Heart left ventricle (tissue), 13 donors: ENCODE results near the gene ARHGEF6.

Experiments used
- CTCF ChIP-seq, 12 donors: fragments of 200-600 bp; sonication (generic) in 4 of 12; IDR thresholded peaks; one replicate each; pipeline versions ENCODE4 v1.5.0 to v1.8.0; 2018 to 2022; ENCODE audit warnings: antibody characterized with exemption in 12 of 12, mild to moderate bottlenecking in 5 of 12
- POLR2A ChIP-seq, 2 donors: fragments of 450-650 bp; IDR thresholded peaks; one replicate each; pipeline ENCODE4 v1.6.1; 2017; ENCODE audit warnings: antibody characterized with exemption in 2 of 2, mild to moderate bottlenecking in 2 of 2, moderate library complexity in 2 of 2
- donor health status: ischemic (EF 13 %, LVEDD 7.1; RV severe dilation, severe dysfunction).
- donor health status: DM: no; HTN: yes; CAD: no.
- donor health status: DM: no; HTN: no; CAD: no.
- donor health status: ischemic (EF 25% LVEDD 6.9; RV normal size, moderate dysfunction).
- donor health status: ischemic (EF 25% LVEDD 5.7; RV mildly dilated, moderate dysfunction).
- donor health status: ischemic (EF 35%, LVEDD 5.7; RV mildly dilated, moderate dysfunction).
- donor health status: nonischemic (EF 11% LVEDD 7.7; RV severe dilation, severe dysfunction).
- donor health status: DM: yes; HTN: yes; CAD: no.
- donor health status: PGD.
- donor health status: ischemic (EF 29% LVEDD 5.4; RV normal size, mild dysfunction).
- donor health status: nonischemic (EF 23%, LVEDD 6.1; RV moderate dilation, normal function).

DNA sequence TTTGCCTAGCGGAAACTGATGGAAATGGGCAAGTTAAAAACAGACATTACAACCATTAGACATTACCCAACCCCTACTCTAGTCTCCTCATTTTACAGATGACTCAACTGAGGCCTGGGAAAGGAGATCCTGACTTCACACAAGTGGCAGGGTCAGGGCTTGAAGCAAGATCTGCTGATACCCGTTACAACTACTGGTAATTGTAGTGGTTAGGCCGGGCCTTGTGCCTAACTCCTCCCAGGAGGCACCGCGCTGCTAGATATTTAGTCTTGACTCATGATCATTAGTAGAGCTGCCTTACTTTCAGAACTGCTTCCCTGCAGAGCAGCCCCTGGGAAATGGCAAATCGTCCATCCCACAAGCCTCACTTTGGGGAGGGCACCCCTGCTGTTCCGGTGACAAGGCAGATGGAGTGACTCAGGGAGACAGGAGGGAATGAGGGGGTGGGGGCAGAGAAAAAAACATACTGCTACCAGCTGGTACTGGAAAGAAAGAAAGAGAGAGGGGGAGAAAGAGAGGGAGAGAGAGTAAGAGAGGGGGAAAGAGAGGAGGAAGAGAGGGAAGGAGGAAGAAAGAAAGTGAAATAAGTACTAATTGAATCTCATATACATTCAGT is 12.2 kb downstream of the ARHGEF6 start:
- TF ChIP-seq CTCF (IDR thresholded peaks at IDR 0.05) (no peak), POLR2A (IDR thresholded peaks at IDR 0.05) (no peak)
